Breast epithelium (tissue), 3 donors: Measurements from ENCODE around the gene C3orf18.

Source experiments
- POLR2A ChIP-seq: fragments of 450-650 bp; IDR thresholded peaks from one replicate; pipeline ENCODE4 v1.6.1; 2016; ENCODE audit warnings: antibody characterized with exemption, mild to moderate bottlenecking, moderate library complexity
- POLR2AphosphoS5 ChIP-seq, 3 donors: sonication (generic); formaldehyde crosslinking; IDR thresholded peaks; one replicate each; pipeline ENCODE4 v1.6.1; 2017; ENCODE audit warnings: antibody characterized with exemption in 3 of 3
- TF ChIP-seq, protein P1 (sequence below), 3 donors: fragments of 450-650 bp; IDR thresholded peaks; one replicate each; pipeline ENCODE4 v1.5.1; 2016 to 2017; ENCODE audit warnings: antibody characterized with exemption in 3 of 3, mild to moderate bottlenecking in 3 of 3, moderate library complexity in 3 of 3

DNA sequence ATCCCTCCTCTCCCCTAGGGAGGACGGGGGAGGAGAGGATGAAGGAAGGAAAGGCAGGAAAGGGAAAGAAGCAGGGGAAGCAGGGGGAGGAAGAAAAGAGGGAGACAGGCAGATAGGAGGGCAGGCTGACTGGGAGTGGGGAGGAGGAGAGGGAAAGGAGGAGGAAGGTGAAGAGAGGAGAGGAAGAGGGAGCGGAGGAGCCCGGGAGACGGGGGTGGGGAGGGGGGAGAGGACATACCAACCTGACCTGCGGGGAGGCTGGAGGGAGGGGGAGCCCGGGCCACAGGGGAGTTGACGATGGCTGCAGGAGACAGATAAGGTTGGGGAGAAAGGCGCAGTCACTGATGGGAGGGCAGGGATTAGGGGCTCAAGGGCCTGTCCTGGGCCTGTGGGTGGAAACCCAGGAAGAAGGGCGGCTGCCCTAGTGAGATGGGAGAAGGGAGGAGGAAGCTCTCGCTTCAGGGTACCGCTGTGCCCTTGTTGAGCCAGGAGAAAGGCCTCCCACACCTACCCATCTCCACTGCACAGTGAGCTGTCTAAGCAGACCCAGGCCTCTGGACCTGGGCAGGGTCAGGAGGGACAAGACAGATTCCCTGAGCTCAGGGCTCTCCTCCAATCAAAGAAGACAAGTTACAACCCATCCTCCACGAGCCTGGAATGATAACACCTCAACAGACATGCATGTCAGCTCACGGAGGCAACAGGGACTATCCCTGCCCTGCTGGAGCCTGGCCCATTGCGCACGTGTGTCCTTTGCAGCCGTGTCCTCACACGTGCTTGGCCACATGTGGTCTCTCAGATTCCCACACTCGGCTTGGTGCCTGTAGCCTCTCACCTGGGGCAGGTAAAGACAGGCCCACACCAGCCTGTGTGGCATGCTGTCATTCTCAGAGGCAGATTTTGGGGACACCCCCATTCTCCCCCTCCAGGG is 27.9 kb downstream of the C3orf18 start:
- TF ChIP-seq, protein P1, sequence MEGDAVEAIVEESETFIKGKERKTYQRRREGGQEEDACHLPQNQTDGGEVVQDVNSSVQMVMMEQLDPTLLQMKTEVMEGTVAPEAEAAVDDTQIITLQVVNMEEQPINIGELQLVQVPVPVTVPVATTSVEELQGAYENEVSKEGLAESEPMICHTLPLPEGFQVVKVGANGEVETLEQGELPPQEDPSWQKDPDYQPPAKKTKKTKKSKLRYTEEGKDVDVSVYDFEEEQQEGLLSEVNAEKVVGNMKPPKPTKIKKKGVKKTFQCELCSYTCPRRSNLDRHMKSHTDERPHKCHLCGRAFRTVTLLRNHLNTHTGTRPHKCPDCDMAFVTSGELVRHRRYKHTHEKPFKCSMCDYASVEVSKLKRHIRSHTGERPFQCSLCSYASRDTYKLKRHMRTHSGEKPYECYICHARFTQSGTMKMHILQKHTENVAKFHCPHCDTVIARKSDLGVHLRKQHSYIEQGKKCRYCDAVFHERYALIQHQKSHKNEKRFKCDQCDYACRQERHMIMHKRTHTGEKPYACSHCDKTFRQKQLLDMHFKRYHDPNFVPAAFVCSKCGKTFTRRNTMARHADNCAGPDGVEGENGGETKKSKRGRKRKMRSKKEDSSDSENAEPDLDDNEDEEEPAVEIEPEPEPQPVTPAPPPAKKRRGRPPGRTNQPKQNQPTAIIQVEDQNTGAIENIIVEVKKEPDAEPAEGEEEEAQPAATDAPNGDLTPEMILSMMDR (IDR thresholded peaks at IDR 0.05): no peak
- TF ChIP-seq POLR2A (no peak), POLR2AphosphoS5 (IDR thresholded peaks at IDR 0.05) (no peak)
